Lower leg skin (tissue), 3 donors: ENCODE measurements around the gene TSPOAP1.

Experiments
- POLR2A ChIP-seq, 2 donors: fragments of 450-650 bp; IDR thresholded peaks; one replicate each; pipeline ENCODE4 v1.6.1; 2016 to 2017; ENCODE audit warnings: antibody characterized with exemption in 2 of 2, mild to moderate bottlenecking in 1 of 2, moderate library complexity in 1 of 2
- TF ChIP-seq, protein P1 (sequence below), 3 donors: fragments of 450-650 bp; IDR thresholded peaks; one replicate each; pipeline ENCODE4 v1.5.1; 2016; ENCODE audit warnings: antibody characterized with exemption in 3 of 3, mild to moderate bottlenecking in 3 of 3, moderate library complexity in 2 of 3

DNA sequence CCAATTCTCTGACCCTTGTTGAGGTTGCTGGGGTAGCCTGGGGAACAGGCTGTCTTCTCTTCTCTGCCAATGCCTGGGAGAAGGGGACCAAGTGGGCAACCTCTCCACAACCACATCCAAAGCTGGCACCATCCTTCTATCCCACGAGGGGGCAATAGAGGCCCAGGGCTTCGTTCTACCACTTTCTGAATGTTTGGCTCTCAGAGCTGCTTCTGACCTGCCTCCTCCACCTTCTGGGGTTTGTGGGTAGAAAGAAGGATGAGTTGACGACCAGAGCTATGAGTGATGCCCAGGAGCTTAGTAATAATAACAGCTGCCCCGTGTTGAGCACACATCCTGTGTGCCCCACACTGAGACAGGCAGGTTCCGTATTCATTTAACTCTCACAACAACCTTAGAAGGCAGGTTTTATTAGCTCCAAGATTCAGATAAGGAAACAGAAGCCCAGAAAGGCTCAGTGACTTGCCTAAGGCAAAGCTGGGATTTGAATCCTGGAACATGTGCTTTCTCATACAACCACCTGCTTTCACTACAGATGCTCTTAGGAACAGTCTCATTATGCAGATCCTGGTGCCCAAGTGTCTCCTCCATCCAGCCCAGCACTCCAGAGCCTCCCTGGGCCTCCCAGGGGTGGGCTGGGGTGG, 11.1 kb downstream of the TSPOAP1 start:
- TF ChIP-seq, protein P1, sequence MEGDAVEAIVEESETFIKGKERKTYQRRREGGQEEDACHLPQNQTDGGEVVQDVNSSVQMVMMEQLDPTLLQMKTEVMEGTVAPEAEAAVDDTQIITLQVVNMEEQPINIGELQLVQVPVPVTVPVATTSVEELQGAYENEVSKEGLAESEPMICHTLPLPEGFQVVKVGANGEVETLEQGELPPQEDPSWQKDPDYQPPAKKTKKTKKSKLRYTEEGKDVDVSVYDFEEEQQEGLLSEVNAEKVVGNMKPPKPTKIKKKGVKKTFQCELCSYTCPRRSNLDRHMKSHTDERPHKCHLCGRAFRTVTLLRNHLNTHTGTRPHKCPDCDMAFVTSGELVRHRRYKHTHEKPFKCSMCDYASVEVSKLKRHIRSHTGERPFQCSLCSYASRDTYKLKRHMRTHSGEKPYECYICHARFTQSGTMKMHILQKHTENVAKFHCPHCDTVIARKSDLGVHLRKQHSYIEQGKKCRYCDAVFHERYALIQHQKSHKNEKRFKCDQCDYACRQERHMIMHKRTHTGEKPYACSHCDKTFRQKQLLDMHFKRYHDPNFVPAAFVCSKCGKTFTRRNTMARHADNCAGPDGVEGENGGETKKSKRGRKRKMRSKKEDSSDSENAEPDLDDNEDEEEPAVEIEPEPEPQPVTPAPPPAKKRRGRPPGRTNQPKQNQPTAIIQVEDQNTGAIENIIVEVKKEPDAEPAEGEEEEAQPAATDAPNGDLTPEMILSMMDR (IDR thresholded peaks at IDR 0.05) = no peak
- TF ChIP-seq POLR2A (IDR thresholded peaks at IDR 0.05) = no peak
